ENCODE data around the gene RGS3. TPM values are rescaled to one million over a fixed set of nuclear protein-coding genes. Genes with fewer than 3 reads are reported as not detected.

The RGS3 gene
- total RNA-seq, 1 donor from 2014 or later, result 187 TPM

- intact Hi-C loops (cut with micrococcal nuclease), result no loop called here
- H3K4me1 ChIP-seq, result peaks cover 74% of the 10 kb centered on the region
- TF ChIP-seq, protein P1, sequence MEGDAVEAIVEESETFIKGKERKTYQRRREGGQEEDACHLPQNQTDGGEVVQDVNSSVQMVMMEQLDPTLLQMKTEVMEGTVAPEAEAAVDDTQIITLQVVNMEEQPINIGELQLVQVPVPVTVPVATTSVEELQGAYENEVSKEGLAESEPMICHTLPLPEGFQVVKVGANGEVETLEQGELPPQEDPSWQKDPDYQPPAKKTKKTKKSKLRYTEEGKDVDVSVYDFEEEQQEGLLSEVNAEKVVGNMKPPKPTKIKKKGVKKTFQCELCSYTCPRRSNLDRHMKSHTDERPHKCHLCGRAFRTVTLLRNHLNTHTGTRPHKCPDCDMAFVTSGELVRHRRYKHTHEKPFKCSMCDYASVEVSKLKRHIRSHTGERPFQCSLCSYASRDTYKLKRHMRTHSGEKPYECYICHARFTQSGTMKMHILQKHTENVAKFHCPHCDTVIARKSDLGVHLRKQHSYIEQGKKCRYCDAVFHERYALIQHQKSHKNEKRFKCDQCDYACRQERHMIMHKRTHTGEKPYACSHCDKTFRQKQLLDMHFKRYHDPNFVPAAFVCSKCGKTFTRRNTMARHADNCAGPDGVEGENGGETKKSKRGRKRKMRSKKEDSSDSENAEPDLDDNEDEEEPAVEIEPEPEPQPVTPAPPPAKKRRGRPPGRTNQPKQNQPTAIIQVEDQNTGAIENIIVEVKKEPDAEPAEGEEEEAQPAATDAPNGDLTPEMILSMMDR (IDR thresholded peaks at IDR 0.05; ENCODE audit: borderline replicate concordance), result no peak
- no peaks in the 10 kb centered on the region for H3K27me3 ChIP-seq (ENCODE audit: low read depth)
- peak overlapping the region; percentile 94 for H3K27ac ChIP-seq (replicated peaks)
- H3K9me3 ChIP-seq (replicated peaks), result no peaks in the 10 kb centered on the region
- peaks cover 48% of the 10 kb centered on the region for H3K36me3 ChIP-seq
- no peak for DNase-seq
- no peak overlapping the region for H3K4me3 ChIP-seq
Measured at GRCh38 chr9:113533335-113534225, 70.1 kb downstream of the RGS3 start.

DNA sequence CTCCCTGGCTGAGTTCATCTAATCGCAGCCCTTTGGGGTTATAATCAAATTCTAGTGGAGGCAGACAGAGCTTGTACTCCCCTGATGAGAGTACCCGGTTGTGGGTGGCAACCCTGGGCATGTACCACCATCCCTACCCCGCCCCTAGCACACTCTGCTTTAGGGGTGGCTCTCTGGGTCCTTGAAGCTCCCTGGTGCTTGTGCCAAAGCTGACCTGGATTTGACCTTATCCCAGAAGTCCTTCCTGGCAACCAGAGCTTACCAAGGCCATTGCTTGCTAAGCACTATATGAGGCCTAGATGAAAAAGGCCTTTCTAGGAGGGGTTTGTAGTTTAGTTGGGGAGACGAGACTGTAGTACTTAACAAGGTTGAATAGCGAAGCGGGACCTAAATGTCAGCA lies 72.2 kb downstream of the RGS3 start:
- H3K36me3 ChIP-seq, result peaks cover 39% of the 10 kb centered on the region
- H3K27me3 ChIP-seq (ENCODE audit: low read depth), result no peaks in the 10 kb centered on the region
- TF ChIP-seq, protein P1 (IDR thresholded peaks at IDR 0.05; ENCODE audit: borderline replicate concordance), result no peak
- no peak for DNase-seq
- H3K4me1 ChIP-seq, result peaks cover 78% of the 10 kb centered on the region
- peak overlapping the region; percentile 94 for H3K27ac ChIP-seq (replicated peaks)
- intact Hi-C loops (cut with micrococcal nuclease), result no loop called here
- no peaks in the 10 kb centered on the region for H3K9me3 ChIP-seq (replicated peaks)
- no peak overlapping the region for H3K4me3 ChIP-seq

DNA sequence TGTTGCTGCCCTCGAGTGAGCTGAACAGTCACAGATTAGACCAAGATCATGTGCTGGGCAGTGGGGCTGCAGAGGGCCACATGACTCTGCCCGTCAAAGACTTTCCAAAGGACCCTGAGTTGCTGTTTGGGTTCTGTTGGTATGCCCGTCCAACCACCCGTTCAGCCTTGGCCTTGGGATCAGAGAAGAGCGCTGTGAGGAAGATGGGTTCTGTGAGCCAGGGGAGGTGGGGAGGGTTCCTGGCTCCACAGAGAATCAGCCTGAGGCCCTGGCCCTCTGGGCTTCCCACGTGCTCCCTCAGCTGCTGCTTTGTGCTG lies 72.6 kb downstream of the RGS3 start:
- H3K36me3 ChIP-seq, result peaks cover 36% of the 10 kb centered on the region
- TF ChIP-seq, protein P1 (IDR thresholded peaks at IDR 0.05; ENCODE audit: borderline replicate concordance), result no peak
- no peaks in the 10 kb centered on the region for H3K27me3 ChIP-seq (ENCODE audit: low read depth)
- H3K4me3 ChIP-seq, result no peak overlapping the region
- peaks cover 80% of the 10 kb centered on the region for H3K4me1 ChIP-seq
- no peaks in the 10 kb centered on the region for H3K9me3 ChIP-seq (replicated peaks)
- intact Hi-C loops (cut with micrococcal nuclease), result no loop called here
- no peak for DNase-seq
- peak overlapping the region; percentile 94 for H3K27ac ChIP-seq (replicated peaks)

DNA sequence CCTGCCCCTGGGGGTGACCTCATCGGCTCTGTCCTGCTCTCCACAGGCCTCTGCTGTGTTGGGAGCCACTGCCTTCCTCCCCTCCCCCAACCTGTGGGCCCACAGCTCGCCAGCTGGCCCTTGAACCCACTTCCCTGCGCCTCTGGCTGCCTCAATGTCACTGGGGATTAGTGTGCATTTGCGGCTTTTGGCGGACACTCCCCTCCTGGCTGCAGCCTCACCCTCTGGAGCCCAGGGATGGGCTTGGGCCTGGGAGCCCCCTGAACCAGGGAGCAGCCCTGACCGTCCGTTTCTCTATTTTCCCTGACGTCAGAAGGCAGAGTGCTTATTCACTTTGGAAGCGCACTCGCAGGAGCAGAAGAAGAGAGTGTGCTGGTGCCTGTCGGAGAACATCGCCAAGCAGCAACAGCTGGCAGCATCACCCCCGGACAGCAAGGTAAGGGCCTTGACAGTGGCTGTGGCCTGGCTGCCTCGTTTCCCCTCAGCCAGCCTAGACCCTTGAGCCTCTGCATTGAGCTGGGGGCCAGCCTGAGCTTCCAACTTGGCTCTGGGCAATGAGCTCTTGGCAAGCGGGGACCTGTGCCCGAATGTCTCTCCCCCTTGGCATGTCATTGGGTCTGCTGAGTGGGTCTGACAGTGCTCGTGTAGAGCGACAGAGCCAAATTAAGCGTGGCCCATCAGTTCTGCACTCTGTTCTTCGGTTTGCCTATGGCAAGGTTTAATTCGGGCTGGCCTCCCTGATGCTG lies 73.1 kb downstream of the RGS3 start:
- Histone ChIP-seq H3K27me3 (ENCODE audit: low read depth) (no peaks in the 10 kb centered on the region), H3K9me3 (replicated peaks) (no peaks in the 10 kb centered on the region), H3K27ac (replicated peaks) (peak overlapping the region; percentile 94), H3K36me3 (peaks cover 34% of the 10 kb centered on the region), H3K4me1 (peaks cover 80% of the 10 kb centered on the region), H3K4me3 (peak overlapping the region; percentile 36)
- DNase-seq, result peak; percentile 86
- intact Hi-C loops (cut with micrococcal nuclease), result no loop called here
- TF ChIP-seq, protein P1 (IDR thresholded peaks at IDR 0.05; ENCODE audit: borderline replicate concordance), result no peak

DNA sequence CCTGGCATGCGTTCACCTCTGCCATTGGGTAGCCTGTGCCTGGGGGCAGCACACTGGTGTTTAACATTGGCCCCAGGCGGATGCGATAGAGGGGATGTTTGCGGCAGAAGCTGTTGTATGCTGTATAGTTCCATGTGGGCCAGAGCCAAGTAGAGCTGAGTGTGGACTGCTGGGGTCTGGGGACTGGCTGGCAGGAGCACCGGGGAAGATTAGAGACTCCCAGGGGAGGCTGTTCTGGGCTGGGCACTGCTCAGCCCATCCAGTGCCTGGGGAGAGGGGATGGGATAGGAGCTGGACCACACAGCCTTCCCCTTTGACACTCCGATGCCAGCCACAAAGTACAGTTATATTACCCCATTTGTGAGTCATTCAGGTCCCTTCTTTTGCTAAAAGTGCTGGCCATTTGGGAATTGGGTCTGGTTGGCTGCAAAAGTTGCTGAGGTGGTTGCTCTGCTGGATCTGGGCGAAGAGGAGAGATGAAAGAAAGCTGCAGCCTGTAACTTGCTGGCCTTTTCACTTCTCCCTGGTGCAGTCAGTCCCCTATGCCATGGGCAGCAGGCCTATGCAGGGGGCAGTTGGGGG lies 73.8 kb downstream of the RGS3 start:
- intact Hi-C loops (cut with micrococcal nuclease), result no loop called here
- Histone ChIP-seq H3K36me3 (peaks cover 34% of the 10 kb centered on the region), H3K27ac (replicated peaks) (peak overlapping the region; percentile 94), H3K4me1 (peaks cover 83% of the 10 kb centered on the region), H3K27me3 (ENCODE audit: low read depth) (no peaks in the 10 kb centered on the region), H3K9me3 (replicated peaks) (no peaks in the 10 kb centered on the region), H3K4me3 (peak overlapping the region; percentile 36)
- DNase-seq, result no peak
- TF ChIP-seq, protein P1 (IDR thresholded peaks at IDR 0.05; ENCODE audit: borderline replicate concordance), result no peak

All from left ventricle myocardium inferior (tissue), 1 donor.